ENCODE data around the gene SATB2.

GRCh38 chr2:199414001-199414400 is 43.7 kb downstream of the SATB2 start:
- TF ChIP-seq POLR2AphosphoS5 (IDR thresholded peaks at IDR 0.05) (no peak), EP300 (IDR thresholded peaks at IDR 0.05) (no peak), POLR2A (IDR thresholded peaks at IDR 0.05; ENCODE audit: low read depth) (no peak)
- TF ChIP-seq, protein P1, sequence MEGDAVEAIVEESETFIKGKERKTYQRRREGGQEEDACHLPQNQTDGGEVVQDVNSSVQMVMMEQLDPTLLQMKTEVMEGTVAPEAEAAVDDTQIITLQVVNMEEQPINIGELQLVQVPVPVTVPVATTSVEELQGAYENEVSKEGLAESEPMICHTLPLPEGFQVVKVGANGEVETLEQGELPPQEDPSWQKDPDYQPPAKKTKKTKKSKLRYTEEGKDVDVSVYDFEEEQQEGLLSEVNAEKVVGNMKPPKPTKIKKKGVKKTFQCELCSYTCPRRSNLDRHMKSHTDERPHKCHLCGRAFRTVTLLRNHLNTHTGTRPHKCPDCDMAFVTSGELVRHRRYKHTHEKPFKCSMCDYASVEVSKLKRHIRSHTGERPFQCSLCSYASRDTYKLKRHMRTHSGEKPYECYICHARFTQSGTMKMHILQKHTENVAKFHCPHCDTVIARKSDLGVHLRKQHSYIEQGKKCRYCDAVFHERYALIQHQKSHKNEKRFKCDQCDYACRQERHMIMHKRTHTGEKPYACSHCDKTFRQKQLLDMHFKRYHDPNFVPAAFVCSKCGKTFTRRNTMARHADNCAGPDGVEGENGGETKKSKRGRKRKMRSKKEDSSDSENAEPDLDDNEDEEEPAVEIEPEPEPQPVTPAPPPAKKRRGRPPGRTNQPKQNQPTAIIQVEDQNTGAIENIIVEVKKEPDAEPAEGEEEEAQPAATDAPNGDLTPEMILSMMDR (IDR thresholded peaks at IDR 0.05) = no peak

All from esophagus muscularis mucosa (tissue), 4 donors.